GM12864 (cell line): ENCODE data around the gene UBQLNL.
A peak's percentile ranks its signal among the peaks of the same experiment; 100 is the strongest.

Experiments
- DNase-seq: peaks from one replicate; pipeline ENCODE4 v3.0.0-alpha.2; 2011; ENCODE audit warnings: low read depth
- H3K4me3 ChIP-seq: 2 replicates; pipeline ENCODE4 v1.5.1; 2011; ENCODE audit warnings: mild to moderate bottlenecking, low read depth, low read length, control low read depth
- CTCF ChIP-seq: IDR thresholded peaks from 2 replicates; pipeline ENCODE4 v1.5.1; 2011; ENCODE audit warnings: low read depth, mild to moderate bottlenecking, moderate library complexity, low read length, control low read depth, inconsistent platforms; ENCODE audit errors: missing control alignments

The UBQLNL gene

DNA sequence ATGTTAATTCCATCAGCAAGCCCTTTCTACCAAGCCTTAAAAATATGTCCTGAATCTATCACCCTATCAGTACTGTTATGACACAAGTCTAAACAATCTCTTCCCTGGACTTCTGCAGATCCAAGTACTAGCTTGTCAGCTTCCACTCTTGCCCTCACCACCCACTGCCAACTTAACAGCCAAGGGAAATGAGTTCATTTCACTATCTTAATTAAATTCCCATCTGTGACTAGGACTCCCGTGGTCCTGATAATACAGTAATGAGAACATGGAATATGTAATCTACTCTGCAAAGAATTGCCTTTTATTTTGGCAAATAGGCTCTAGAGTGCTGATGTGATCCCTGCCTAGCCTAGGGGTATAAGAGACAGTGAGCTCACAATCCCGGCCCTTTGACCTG, 16.8 kb downstream of the UBQLNL start:
- no peak for TF ChIP-seq CTCF
- H3K4me3 ChIP-seq = no peak overlapping the region
- no peak for DNase-seq

GRCh38 chr11:5489576-5490357, 26.7 kb downstream of the UBQLNL start:
- no peak for TF ChIP-seq CTCF

GRCh38 chr11:5488798-5489399, 27.6 kb downstream of the UBQLNL start:
- no peak for DNase-seq
- TF ChIP-seq CTCF = no peak
- H3K4me3 ChIP-seq = no peak overlapping the region

More at GRCh38 chr11:5489576-5490357, 26.7 kb downstream of the UBQLNL start:
- H3K4me3 ChIP-seq = no peak overlapping the region
- no peak for DNase-seq

DNA sequence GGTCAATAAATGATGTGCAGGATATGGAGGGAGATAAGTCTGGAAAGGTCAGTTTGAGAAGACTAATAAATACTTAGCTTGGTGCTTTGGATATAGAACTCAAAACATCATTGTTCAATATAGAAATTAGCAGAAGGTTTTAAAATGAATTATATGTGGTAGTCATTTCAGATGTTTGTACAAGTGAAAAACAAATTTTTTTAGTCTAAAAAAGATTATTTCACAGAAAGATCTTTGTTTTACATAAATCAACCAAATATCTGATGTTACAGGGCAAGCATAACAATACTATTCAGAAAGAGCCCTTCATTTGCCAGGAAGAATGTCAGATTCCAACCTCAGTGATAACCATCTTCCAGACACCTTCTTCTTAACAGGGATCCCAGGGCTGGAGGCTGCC, 28.1 kb downstream of the UBQLNL start, which contains the start of gene OR52D1:
Gene OR52D1, plus strand, starts transcription at position 301 of the 400 bp plus-strand sequence. Its CDS starts 22 bp downstream, at position 323.
- no peak within 1 kb of the TSS for H3K4me3 ChIP-seq
- DNase-seq = no peak
- no peak for TF ChIP-seq CTCF

GRCh38 chr11:5486421-5486820, 30.1 kb downstream of the UBQLNL start:
- H3K4me3 ChIP-seq = no peak overlapping the region
- DNase-seq = no peak
- no peak for TF ChIP-seq CTCF

DNA sequence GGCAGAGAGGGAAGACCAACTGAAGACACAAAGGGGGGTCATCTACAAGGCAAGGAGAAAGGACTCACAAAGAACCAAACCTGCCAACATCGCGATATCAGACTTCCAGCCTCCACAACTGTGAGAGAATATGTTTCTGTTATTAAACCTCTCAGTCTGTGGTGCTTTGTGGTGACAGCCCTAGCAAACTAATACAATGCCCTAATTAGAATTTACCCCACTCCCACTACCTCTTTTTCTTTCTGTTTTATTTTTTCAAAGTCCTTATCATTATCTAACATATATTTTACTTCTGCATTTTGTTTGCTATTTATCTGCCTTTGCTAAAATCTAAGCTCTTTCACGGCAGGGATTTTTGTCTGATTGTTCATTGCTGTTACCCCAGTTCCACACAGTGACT, 30.5 kb downstream of the UBQLNL start:
- no peak overlapping the region for H3K4me3 ChIP-seq
- no peak for DNase-seq
- TF ChIP-seq CTCF = no peak

- no peak overlapping the region for H3K4me3 ChIP-seq
- DNase-seq = peak; percentile 13
- TF ChIP-seq CTCF = peak; percentile 78
Measured at GRCh38 chr11:5476186-5476819, 40.2 kb downstream of the UBQLNL start.
